Daoy (cell line): ENCODE data around the gene TMEM135. TPM values are rescaled to one million over a fixed set of nuclear protein-coding genes. Genes with fewer than 3 reads are reported as not detected.

Experiments
- DNase-seq: peaks from one replicate; pipeline ENCODE4 v3.0.0-alpha.2; 2015; ENCODE audit warnings: low read depth
- total RNA-seq: library from RNA; depleted of rRNA; stranded (reverse); fragments of >200 nt; shearing (Covaris generic); gene quantifications from 2 replicates; pipeline ENCODE4 v1.2.3, GENCODE V29; 2014

Gene TMEM135
- total RNA-seq, 1 experiment from 2014 or later, result 5.4 TPM

DNA sequence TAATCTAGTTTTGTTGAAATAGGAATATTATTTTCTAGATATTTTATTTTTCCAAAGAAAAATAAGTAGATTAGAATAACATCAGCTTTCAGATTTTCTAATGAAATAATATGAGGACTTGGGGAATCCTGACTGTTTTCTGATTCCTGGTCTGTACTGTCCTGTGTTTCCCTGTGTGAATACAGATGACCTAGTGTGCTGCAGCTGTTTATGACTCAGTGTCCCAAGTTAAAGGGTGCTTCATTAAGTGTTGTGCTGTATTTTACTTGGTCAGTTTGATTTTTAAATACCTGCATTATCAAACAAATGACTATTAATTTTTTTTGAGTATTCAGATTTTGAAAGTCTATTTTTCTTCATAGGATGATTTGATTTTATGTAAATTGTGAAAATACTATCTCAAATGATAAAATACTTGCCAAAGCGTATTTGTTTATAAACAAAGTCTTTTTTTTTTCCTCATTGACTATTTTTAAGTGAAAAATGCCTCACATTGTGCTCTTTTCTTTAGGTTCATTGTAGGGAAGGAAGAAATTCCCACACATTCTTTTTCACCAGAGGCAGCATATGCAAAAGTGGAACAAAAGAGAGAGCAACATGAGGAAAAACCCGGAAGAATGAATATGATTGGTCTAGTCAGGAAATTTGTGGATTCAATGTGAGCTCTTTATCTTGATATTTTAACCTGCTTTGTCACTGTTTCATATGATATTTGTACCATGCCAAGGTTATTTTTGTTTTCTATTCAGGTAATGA lies 264.2 kb downstream of the TMEM135 start:
- DNase-seq, result no peak

DNA sequence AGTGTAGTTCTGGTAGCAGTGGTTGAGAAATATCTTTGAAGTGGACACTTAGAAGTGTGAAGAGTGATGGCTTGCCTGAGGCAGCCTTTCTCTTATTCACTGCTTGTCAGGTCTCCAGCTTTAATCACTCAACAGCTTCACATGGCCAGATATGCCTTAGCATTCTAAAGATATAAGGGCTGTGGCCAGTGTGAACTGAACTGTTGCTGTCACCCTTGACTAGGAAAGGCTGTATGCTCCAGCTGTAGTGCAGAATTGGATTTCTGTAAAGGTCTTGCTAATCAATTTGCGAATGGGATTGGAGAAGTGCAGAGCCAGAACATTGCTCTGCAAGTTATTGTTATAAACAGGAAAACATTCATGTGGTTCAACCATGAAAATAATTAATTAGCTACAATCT lies 266.7 kb downstream of the TMEM135 start:
- no peak for DNase-seq

DNA sequence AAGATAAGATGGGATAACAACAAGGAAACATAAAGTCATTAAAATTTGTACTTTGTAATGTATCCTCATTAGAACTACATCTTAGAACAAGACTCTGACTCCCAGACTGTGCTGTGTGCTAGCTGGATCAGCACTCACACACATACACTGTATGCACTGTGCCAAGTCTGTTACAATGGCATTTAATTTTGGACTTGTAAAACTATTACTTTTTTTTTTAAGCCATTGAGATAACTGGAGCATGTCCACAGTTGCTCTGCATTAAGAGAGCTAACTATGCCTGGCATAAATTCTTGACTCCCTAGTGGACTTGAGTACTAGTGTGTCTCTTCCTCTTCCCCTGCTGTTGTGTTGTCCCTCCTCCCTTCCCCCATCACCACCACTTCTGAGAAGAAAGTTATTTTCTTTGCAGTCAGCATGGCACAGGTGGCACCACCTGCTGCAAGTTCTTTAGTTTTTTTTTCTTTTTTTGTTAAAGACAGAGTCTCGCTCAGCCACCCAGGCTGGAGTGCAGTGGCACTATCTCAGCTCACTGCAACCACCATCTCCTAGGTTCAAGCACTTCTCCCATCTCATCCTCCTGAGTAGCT lies 268.6 kb downstream of the TMEM135 start:
- DNase-seq, result no peak

DNA sequence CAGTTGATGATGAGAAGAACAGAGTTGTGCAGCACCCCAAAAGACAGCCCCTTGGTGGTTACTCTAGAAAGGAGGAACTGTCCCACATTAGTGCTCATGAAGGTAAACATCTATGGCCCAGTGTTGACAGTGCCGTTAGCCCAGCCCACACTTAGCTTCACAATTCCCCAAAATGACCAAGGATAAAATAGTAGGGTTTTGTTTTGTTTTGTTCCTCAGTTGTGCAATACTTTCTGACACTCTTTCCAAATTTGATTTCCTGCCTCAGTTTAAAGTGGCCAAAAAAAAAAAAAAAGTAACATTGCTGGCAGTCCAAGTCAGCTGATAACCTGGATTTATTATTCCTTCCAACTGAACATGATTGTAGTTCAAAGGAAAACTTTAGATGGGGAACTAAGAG lies 269.4 kb downstream of the TMEM135 start:
- no peak for DNase-seq

DNA sequence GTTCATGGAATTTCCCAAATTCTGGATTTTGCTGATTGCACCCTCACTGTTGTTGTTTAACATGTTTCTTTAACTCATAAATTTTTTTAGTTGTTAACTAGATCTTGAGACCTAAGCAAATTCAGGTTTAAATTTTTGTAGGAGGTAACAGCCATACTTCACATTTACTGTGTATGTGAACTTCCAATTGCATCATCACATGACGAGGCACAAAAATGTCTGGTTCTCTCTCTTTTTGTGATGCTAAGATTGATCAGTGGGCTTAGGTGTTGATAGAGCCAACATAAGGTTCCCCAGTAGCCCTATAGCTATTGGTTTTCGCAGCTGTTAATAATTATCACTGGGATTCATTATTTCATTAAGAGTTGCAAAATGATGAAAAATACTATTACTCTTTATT lies 277.5 kb downstream of the TMEM135 start:
- DNase-seq, result no peak

DNA sequence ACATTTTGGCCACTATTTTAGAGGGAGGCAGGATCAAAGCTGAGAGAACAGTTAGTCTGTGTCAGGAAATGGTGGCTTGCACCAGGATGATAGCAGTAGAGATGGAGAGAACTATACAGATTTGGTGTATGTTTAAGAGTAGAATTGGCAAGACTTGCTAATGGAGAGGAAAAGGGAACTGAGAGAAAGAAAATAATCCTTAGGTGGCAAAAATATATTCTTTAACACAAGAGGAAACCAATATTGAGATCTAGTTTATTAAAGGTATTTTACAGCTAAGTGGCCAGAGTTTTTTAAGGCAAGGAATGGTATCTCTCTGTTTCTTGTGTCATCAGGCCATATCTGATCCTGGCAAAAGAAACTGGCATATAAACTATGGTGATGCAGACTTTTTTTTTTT lies 278.8 kb downstream of the TMEM135 start:
- DNase-seq, result no peak

DNA sequence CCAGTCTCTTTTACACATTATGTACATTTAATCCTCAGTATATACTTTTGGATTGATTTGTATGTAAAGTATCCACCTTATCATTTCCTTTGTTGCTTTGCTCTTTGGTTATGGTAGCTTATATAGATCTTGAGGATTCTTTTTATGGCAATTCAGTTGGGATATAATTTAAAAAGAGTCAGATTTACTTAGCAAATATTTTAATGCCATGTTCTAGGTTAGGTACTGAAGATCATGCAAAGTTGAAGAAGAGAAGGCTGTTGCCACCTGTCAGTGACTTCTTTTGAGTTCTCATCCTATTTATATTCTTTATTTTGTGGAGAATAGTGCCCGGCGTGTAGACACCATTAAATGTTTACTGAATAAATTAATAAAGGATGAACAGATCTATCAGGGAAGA lies 279.7 kb downstream of the TMEM135 start:
- DNase-seq, result no peak

DNA sequence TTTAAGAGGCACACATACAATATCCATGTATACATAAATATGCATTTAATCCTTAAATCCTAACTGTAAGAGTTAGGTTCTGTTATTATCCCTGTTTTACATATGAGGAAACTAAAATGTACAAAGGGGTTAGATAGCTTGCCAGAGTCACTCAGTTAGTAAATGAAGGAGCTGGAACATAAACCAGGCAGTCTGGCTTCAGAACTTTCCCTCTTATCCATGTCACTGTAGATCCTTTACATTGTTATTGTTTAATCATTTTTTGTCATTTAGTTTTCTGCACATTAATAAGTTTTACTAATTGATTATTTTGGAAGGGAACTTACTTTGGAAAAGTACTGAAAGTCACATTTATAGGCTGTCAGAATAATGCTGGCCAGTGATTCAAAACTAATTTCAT lies 282.4 kb downstream of the TMEM135 start:
- DNase-seq, result no peak

DNA sequence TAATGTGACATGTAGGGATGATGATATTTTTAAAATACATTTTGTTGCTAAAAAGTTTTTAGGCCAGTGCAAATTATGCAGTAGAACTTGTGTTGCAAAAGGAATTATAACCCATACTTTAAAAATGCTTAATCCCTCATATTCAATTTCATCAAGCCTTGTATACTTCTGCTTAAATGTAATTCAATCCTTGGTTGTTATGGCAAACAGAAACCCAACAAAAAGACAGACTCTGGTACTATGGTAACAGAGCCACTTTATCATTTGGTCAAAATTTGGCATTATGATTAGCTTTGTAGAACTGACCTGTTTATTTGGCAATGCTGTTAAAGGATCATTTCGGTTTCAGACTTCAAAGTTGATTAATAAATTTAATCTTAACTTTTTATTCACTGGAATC lies 284.8 kb downstream of the TMEM135 start:
- no peak for DNase-seq

DNA sequence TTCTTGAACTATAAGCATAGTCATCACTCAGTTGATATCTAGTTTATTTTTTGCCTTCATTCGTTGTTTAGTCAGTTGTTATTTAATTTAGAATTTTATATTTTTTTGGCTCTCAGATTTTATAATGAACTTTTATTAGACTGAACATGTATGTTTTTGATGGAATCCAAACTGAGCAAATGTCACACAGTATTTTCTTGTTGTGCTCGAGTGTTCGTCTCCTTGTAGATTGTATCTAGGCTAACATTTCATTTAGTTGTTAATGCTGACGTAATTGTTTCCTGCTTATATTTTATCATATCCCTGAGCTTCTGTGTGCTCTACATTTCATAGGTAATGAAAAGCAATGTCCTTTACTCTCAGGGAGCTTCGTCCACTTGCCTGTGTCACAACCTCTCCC lies 286.2 kb downstream of the TMEM135 start:
- DNase-seq, result no peak

DNA sequence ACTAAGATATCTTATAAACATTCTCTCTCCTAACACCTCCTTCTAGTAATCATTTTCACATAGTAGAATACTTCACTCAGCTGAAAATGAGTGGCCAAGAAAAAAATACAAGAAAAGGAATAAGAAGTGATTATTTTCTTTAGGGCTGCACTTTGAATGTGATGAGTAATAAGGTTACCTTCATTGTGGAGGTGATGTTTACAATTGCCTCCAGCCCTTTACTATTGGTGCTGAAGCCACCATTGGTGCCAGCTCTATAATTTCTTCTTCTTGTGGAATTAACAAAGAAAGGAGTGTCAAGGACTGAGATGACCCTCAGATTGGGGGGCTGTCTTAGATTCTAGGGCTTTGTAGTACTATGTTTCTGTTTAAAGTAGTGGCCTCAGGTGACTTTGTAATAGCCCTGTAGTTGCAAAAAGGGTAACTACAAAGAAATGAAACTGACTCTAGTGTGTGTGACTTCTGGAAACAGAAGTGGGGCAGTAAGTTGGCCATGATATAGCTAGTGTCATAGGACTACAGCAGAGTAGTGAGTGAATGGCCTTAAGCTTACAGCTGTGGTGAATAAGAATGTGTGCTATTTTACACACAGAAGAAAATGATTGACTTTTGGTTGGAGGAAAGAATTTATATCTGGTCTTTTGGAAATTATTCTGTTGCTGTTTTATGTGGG lies 287.2 kb downstream of the TMEM135 start:
- no peak for DNase-seq

DNA sequence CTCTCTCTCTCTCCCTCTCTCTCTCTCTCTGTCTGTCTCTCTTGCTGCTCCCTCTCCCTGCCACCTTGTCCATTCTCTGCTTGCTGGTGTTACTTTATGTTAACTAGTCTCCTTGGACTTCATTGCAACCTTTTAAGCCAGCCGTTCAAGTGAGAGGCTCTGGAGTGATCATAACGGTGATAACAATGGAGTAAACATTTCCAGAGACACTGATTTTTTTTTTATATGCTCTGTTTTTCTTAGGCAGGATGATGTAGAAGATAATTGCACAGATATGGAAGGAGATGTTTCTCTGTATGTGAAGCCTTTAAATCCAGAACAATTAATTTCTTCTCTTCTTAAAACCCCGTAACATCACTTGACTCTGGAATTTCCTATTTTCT lies 287.7 kb downstream of the TMEM135 start:
- no peak for DNase-seq

DNA sequence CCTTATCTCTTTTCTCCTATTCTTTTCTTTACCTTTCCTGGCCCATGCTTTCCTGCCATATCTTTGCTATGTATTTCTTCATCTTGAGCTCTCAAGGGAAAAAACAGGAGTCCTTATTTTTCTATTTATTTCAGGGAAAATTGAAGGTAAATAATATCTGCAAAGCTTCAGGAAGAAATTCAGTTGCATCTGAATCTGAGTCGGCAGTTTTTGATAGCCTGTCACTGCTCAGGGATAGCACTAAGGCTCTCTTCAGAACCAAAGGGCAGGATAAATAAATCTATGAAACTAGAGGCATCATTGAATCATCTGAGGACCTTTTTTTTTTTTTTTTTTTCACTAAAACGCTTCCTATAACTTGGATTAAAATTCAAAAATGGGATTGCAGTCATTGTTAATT lies 288.9 kb downstream of the TMEM135 start:
- DNase-seq, result no peak

DNA sequence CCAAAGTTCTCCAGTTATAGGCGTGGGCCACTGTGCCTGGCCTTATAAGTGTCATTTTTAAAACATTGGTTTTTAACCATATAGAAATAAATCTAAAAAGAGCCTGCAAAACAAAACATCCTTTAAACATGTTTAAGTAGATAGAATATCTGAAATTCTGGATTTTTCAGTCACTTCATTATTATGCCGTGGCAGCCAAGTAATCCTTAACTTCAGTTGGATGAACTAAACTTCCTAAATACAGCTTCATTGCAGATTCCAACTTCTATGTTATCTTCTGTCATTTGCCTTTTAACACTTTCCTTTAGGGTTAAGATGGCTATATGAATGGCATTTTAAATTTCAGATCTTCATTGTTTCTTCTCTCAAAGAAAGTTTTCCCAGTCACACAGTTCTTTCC lies 291.4 kb downstream of the TMEM135 start:
- DNase-seq, result no peak

DNA sequence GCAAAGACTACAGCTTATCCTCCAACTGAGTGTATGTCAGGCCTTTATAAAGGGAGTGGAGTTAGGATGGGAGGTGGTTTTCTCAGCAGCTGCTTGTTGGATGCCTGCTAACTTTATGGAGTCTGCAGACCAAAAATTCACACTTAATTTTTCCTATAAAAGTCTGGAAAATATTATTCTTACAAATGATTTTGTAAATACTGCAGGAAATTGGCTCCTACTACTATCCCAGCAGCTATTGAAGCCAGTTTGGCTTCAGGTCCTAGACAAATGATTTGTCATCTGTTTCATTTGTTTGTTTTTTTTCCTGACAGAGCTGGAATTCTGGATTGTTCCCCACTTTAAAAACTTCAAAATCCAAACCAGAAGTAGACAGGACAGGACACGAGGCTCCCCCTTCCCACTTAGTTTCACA lies 292.5 kb downstream of the TMEM135 start:
- DNase-seq, result no peak

DNA sequence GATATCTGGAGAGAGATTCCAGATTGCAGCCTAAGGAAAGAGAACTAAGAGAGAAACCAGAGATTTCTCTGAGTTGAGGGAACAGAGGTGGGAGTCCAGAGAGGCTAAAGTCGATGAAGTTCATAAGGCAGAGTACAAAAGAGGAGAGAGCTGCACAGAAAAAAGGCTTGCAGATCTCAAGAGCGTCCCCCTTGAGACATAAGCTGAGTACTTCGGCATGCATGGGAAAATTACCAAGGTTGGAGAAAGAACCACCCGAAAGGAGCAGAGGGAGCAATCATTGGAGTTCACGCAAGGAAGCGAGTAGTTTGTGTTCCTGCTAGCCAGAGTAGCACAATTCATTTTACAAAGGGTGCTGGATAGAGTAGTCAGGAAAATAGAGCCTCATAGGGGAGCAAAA lies 293.5 kb downstream of the TMEM135 start:
- no peak for DNase-seq

DNA sequence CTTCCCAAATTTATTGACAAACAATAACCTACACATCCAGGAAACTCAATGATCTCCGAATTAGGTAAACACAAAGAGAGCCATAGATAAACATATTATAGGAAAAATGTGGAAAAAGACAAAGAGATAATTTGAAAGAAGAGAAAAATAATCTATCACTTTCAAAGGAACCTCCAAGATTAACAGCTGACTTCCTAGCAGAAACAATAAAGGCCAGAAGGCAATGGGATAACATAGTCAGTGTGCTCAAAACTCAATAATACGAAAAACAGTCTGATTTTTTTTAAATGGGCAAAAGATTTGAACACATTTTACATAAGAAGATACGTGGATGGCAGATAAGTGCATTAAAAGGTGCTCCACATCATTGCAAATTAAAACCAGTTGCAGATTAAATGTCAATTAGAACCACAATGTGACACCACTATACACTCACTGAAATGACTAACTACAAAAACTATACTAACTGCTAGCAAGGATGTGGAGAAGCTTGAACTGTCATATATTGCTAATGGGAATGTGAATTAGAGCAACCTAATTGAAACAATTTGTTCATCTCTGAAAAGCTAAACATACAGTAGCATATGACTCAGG lies 300.4 kb downstream of the TMEM135 start:
- DNase-seq, result no peak

DNA sequence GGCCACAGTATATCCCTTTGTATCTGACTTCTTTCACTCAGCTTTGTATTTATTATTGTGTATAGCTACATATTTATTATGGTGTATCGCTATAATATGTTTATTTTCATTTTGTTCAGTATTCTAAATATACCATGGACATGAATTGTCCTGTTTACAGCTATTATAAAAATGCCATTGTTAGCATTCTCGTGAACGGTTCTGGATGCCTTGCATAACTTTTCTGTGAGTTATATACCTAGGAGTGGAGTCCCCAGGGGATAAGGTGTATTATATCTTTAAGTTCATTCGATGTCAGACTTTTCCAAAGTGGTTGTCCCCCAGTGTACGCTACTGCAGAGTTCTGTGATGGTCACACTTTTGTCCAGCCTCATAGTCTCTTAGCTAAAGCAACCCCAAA lies 301.7 kb downstream of the TMEM135 start:
- DNase-seq, result no peak

DNA sequence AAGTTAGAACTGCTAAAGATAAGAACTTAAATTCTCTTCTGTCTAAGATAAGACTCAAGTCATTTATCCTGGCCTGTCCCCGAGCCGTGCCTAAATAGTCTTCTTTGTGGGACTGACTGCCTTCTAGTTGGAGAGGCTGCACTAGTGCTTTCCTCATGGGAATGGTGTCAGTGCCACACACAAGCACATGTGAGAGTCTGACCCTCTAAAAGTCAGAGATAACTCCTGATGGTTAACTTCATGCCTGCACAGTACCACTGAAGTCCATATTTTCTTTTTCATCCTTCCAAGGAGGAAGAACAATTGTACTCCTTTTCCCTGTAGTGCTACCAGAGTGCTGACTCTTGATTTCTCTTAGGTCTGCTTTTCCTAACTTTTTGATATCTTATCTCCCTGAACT lies 309.7 kb downstream of the TMEM135 start:
- DNase-seq, result no peak

DNA sequence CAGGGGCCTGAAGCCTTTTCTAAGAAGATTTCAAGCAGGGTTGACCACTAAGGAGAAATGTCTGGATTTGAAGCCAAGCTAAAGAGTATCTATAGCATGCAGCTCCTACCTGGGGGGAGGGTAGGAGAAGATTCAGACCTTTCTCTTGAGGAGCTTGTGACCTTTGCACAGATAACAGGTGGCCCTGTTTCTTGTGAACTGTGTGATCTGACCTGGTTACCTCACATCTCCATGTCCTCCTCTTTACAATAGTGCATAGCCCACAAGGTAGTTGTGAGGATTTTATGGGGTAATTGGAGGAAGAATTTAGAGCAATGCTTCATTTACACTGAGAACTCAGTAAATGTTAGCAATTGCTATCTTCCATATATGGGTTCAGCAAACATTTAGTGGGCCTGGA lies 310.1 kb downstream of the TMEM135 start:
- DNase-seq, result no peak

DNA sequence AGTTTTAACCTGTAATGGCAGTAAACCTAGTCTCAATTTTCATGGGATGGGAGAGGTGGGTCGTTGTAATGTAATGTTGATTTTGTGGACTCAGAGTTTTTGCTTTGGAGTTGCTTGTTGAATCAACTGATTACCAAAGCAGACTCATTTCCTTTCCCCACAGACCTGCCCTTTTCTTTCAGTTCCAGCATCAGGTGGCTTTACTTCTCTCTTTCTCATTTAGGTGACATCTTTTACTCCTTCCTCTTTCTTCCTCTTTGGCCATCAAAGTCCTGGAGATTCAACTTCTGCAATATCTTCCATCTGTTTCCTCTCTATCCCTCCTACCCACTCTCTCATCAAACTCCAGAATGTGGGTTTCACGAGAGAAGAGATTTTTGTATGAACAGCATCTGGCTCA lies 313.9 kb downstream of the TMEM135 start:
- DNase-seq, result no peak

DNA sequence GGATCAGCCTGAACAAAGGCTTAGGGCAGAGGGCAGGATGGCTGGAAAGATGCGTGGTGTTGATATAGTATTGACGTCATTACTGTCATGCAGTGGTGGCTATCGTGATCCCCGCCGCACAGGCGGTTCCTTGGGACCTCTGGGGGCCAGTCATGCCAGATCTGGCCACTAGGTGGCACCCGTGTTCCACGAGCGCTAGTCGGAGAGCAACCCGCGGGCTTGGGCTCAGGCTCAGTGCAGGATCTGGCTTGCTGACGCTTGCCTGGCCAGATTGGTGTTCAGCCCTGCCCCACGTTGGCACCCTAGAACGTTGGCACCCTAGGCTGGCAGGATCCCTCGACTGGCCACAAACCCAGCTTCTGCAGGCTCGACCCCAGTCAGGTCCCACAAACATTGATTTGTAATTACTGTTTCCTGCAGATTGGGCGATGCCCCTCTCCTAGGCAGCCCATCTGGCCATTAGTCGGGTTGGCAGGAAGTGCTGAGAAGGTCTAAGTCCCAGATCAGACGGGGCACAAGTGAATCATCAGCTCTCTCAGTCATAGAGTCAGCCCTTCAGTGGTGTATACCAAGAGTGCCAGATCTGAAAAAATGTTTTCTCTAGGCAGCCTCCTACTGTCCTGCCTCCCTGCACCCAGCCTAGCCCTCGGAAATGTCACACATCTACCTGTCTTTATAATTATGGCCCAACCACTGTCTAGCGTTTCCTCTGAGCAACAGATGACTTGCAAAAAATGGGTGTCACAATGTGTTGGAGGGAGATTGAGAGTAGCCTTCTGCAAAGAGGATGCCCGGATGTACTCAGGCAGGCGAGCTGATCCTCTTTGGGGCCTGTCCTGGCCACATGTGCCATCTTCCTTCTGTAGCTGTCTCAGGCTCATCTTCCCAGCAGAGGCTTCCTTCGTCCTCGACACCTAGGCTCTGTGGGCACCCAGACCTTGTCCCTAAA lies 315.3 kb downstream of the TMEM135 start:
- DNase-seq, result peak; percentile 81
